Posterior vena cava (tissue), 2 donors: ENCODE measurements around the gene SLC15A3. TPM values are rescaled to one million over a fixed set of nuclear protein-coding genes. Genes with fewer than 3 reads are reported as not detected.

Experiments used
- DNase-seq: peaks from one replicate; pipeline ENCODE4 v3.0.0-alpha.2; 2020; ENCODE audit warnings: low spot score
- intact Hi-C, 2 donors: fragments of 100-400 bp; cut with DNase I; formaldehyde crosslinking; loops; one replicate each; pipeline versions ENCODE4 v1.14.1 to v1.14.2; 2022 to 2023
- total RNA-seq, 2 donors: library from RNA; stranded (reverse); fragmentation: NEBNext Ultra II Directional; extraction: Animal tissue kit (Norgen Biotek cat#: 25700); gene quantifications; one replicate each; pipeline ENCODE4 v1.2.1, GENCODE V29; 2021
- donor health status: DM: yes; HTN: yes; CAD: no.
- donor health status: DM: yes; HTN: yes; CAD: no.

SLC15A3 gene
- total RNA-seq, 2 donors from 2014 or later, result 27.4 to 29.3 TPM

DNA sequence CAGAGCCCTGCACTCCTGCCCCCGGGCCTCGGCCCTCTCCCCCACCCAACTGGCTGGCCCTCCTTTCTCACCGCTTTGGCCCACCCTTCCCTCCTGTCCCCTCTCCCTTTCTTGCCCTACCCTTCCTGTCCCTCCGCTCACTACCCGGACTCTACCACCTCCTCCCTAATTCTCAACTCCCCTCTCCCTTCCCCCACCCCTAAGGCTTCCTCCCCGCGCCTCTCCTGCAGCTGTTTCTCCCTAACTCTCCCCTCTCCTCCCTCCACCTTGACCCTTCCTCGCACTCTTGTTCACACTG lies 421 bp downstream of the SLC15A3 start:
- no peak for DNase-seq
- intact Hi-C loops, result no loop called here

DNA sequence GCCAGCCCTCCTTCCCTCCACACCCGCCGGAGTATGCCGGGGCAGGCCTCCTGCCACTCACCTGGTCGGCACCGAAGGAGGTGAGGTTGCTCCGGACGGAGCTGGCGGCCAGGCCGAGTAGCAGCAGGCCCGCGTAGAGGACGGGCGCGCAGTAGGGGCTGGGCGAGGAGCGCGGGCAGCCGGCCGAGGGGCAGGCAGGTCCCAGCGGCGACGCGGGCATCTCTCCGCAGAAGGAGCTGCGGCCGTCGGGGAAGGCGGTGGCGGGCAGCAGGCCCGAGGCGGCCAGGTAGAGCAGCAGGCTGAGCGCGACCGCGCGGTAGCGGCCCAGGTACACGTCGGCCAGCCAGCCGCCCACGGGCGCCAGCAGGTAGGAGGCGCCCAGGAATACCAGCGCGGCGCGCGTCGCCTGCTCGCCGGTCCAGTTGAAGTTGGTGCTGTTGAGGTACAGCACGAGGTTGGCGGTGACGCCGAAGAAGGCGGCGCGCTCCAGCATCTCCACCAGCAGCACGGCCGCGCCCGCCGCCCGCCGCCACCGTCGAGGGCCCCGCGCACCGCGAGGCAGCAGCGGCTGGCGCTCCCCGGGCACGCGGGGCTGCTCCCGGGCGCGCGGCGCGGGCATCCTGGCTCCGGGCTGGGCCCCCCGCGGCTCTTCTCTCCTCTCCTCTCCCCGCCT lies 907 bp downstream of the SLC15A3 start:
- DNase-seq, result peak; percentile 88
- intact Hi-C loops, result no loop called here

DNA sequence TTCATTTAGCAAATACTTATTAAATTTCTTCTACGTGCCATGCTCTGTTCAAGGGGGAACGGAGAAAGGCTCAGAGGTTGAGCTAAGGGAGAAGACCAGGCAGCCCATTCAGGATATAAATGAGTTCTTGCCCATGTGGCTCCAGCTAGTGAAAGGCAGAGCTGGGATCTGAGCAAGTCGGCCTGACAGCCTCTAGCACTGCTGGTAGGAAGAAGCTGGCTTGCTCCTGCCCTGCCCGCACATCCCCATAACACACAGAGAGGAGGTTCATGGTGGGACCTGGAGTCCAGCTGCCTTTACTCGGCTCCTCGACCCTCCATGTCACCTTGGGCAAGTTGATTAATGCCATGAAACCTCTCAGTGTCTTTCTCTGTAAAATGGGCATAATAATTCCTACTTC lies 2.0 kb downstream of the SLC15A3 start:
- intact Hi-C loops, result no loop called here
- no peak for DNase-seq

DNA sequence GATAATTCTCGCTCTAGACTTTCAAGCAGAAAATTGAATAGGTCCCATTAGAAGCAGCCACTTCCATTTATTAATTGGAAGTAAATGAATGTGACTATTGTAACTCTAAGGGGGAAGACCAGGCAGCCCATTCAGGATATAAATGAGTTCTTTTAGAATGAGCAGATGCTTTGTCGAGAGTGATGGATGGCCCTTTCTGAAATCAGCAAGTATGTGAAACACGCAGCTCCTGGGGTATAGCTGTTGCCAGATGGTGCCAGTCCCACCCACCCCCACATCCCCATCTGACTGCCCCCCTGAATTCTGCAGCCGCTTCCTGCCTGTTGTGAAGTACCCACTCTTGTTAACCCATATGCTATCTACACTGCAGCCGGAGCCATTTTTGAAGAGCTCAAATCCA lies 3.7 kb downstream of the SLC15A3 start:
- no peak for DNase-seq
- intact Hi-C loops, result no loop called here

DNA sequence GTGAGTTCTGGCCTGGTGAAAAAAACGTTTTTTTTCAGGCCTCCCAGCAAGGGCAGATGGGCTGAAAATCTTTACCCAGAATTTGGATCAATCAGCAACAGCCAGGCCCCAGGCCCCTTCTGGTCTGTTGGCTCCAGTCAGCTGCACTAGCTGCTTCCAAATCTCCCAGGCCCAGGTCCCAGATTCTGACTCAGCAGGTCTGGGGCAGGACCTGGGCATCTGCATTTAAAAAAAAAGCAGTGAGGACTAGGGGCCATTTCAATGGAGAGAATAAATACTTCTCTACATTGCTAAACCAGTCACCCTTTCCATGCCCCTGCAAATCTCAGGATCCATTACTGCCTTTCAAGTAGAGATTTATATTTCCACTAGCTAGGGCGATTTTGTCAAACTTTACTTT lies 4.3 kb downstream of the SLC15A3 start:
- DNase-seq, result no peak
- intact Hi-C loops, result no loop called here

DNA sequence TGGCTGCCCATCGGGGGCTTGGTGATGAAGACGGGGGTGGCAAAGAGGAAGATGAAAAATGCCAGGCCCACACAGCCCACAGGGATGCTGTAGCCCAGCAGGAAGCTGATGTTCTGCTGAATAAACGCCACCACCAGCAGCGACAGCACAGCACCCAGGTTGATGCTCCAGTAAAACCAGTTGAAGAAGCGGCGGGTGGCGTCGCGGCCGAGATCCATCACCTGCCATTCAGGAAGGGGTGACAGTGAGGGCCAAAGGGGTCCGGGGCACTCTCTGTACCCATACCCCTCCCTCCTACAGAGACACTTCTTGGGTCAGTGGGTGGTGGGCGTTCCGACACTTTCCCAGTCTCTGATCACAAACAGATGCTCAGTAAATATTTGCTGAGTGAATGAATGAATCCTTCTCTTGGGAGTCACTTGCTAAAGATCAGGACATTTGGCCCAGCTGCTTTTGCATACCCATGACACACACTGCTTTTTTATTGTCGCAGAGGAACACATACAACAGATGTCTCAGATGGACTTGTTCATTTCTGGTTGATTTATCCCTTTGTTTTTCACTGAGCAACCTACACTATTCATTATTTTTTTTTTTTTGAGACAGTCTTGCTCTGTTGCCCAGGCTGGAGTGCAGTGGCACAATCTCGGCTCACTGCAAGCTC lies 5.2 kb downstream of the SLC15A3 start:
- intact Hi-C loops, result no loop called here
- DNase-seq, result no peak

DNA sequence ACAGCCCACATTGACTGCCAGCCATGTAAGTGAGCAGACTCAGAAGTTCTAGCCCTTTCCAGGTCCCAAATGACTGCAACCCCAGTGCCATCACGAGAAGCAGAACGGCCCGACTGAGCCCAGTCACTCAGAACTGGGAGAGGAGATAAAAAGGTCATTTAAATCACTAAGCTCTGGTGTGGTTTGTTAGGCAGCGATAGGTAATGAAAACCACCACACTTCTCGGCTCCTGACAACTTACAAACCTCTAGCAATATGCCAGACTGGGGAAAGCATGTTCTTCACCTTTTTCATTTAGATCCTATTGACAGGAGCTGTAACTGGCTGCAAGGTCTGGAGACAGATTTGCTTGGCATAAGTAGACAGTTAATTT lies 6.7 kb downstream of the SLC15A3 start:
- intact Hi-C loops, result no loop called here
- DNase-seq, result no peak

DNA sequence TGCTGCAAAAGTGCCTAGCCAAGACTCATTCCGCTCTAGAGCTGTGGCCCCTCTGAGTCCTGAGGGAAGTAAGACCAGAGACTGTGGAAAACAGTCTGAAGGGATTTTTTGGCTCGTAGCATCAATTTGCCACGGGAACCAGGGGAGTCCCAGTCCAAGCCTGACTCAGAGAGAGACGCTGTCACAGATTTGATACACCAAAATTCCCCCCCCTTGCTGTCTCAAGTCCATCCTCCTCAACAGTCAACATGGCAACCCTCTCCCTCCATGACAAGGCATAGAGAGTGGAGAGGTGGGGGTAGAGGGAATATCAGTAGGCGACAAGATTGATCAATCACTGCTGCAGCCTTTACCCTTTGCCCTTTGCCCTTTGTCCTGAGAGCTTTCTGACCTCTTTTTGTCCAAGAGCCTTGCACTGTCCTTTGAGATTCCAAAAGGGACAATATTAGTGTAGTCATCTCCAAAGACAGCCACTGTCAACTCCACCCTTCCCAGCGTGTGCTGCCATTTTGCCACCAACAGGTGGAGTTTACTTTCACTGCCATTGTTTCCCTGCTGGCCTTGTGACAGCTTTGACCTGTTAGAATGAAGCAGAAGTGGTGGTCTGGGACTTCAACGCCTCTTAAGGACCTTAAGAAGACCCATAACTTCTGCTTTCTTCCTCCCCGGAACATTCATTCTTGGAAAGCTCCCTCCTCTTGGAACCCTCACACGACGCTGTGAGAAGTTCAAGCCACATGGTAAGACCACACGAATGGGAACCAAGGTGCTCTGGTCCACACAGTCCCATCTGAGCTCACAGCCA lies 7.3 kb downstream of the SLC15A3 start:
- intact Hi-C loops, result no loop called here
- no peak for DNase-seq

DNA sequence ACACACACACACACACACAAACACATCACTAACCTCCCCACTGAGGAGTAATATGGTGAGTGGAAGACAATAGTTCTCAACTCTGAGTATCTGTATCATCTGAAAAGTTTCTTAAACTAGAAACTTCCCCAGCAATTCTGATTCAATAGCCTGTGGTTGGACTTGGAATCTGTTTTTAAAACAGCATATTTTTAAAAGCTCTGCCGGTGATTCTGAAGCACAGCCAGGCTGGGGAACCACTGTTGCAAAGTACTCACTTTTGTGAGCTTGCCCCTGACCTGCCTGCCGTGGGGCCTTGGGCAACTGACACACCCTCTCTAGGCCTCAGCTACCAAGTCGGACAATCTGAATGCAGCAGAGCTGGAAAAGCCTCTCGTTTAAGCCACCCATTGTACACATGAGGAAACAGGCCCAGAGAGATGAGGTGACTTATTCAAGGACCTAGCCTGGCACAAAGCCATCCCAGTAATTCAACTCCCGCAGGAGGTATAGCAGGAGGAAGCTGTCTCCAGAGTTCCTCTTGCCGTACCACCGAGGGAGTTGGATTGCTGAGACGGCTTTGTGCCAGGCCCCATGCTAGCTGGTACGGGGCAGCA lies 8.9 kb downstream of the SLC15A3 start:
- no peak for DNase-seq
- intact Hi-C loops, result no loop called here

DNA sequence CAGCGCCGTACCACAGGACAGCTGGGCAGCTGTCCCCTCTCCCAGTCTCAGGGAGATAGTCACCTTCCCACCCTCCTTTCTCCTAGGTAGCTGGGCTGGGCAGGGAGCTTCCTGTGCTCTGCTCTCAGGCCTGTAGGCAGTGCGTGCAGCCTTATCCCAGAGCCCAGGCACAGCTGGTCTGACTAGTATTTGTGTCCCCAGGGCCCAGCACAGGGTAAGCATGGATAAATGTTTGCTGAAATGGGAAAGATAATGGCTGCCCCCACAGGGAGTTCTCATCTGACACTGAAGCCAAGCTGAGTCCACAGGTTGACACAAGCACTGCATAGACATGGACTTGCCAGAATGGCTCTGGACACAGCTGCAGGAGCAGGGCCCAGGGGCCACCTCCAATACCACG lies 9.8 kb downstream of the SLC15A3 start:
- DNase-seq, result no peak
- intact Hi-C loops, result no loop called here

DNA sequence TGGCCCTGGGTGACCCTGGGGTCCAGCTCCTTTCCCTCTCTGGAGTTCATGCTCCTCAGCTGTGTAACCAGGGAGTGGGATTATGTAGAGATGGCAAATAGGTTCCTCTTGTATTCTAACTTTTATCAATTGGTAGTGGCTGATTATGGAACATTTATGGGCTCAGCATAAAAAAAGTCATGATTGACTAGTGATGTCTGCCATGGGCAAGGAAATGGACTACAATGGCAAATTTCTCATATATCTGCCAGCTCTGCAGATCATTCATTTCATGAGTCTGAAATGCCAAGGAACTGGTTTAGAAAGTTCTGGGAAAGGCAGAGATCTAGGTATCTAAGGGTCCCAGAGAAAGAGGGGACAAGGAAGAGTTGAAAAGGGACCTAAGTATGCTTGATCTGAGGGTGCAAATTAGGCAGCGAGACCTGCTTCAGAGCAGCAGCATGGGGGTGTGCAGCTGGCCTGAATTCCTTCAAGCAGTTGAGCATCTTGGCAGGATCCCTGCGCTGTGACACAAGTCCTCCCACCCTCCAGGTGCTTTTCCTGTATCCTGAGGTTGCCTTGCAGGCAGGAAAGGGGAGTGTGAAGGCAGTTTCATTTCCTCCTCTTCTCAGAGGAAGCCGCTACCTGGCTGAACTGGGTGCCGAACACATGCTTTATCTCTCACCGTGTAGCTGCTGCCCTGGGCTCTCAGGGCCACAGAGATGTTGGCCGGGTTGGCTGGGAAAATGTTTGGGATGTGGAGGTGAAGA lies 10.4 kb downstream of the SLC15A3 start:
- no peak for DNase-seq
- intact Hi-C loops, result no loop called here

DNA sequence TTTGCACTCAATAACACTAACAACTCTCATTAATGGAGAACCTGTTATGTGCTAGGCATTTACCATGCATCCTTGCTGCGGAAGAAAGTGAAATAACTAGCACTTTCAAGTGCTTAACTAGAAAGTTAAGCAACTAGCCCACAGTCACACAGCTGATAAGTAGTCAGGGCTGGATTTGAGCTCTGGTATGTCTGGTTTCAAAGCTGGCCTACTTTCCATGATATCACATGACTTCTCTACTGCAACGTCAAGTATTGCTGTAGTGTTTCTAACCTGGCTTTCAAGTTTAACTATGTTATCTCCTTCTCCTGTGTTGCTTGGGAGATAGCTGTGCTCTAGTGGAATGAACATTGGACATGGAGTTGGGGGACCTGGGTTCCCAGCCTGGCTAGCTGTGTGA lies 12.1 kb downstream of the SLC15A3 start:
- intact Hi-C loops, result no loop called here
- no peak for DNase-seq

DNA sequence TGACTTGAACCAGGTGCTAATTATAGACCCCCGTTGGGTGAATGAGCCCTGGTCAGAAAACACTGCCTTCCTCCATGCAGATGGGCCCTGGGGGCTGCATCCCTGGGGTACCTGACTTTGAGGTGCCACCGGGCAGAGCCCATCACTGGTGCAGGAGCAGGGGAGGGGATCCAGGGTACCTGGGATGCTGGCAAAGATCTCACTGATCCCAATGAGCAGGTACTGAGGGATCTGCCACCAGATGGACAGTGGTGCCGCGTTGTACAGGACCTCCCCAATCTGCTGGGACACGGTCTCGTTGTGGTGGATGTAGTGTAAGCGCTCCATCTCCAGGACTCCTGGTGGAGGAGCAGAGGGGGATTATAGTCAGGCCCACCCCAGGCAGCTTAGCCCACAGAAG lies 12.7 kb downstream of the SLC15A3 start:
- intact Hi-C loops, result no loop called here
- no peak for DNase-seq

DNA sequence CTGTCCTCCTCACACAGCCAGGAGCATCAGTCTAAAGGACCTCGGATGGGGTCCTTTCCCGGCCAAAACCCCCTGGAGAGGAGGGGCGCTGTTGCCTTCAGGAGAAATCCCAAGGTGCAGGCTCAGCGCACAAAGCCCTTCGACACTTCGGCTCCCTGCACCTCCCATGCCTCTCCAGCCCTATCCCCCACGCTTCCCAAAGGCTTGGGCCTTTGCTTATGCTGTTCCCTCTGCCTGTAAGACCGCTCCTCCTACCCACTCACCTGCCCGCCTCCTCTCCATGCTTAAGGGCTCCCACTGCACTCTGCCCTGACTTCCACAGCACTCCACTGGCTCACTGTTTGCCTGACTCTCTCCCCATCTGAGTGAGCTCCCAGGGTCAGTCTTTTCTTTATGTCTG lies 13.5 kb downstream of the SLC15A3 start:
- intact Hi-C loops, result no loop called here
- DNase-seq, result no peak

DNA sequence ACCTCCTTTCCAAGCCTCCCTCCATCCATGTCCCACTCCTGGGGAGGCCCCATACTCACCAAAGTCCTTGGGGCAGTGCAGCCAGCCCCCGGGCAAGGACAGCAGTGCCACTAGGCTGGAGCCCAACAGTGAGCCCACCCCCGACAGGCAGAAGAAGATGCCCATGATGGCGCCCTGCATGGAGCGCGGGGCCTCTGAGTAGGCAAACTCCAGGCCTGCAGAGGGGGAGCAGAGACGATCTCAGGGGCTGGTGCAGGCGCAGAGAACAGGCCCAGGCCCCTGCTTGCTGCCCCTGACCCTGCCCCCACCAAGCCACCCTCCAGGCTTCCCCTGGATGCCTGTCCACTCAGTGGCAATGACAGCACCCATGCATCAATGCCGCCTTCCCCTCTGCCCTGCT lies 14.2 kb downstream of the SLC15A3 start:
- DNase-seq, result no peak
- intact Hi-C loops, result no loop called here

DNA sequence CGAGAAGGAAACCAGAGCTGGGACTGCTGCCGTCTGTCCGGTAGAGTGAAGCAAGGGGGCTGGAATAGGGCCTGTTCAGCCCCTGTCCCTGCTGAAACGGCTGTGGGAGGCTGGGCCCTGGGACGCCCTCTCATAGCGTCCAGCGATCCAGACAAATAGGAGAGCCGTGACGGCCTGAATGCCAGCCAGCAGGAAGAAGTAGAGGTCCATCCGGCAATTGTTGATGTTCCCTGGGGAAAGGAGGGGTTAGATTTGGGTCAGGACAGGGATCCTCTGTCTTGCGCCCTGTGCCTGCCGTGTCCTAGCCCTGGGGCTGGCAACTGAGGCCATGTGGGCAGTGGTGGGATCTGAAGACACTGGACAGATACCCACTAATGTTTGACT lies 14.8 kb downstream of the SLC15A3 start:
- intact Hi-C loops, result no loop called here
- DNase-seq, result no peak

DNA sequence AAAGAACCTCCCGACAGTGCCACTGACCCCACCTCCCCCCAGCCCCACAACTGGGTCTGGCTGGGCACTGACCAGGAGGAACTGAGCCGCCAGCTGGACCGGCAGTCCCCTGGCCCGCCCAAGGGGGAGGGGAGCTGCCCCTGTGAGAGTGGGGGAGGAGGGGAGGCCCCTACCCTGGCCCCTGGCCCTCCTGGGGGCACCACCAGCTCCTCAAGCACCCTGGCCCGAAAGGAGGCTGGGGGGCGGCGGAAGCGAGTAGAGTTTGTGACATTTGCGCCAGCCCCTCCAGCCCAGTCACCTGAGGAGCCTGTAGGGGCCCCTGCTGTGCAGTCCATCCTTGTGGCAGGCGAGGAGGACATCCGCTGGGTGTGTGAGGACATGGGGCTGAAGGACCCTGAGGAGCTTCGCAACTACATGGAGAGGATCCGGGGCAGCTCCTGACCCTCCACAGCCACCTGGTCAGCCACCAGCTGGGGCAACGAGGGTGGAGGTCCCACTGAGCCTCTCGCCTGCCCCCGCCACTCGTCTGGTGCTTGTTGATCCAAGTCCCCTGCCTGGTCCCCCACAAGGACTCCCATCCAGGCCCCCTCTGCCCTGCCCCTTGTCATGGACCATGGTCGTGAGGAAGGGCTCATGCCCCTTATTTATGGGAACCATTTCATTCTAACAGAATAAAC lies 15.4 kb downstream of the SLC15A3 start:
- intact Hi-C loops, result no loop called here
- DNase-seq, result no peak

DNA sequence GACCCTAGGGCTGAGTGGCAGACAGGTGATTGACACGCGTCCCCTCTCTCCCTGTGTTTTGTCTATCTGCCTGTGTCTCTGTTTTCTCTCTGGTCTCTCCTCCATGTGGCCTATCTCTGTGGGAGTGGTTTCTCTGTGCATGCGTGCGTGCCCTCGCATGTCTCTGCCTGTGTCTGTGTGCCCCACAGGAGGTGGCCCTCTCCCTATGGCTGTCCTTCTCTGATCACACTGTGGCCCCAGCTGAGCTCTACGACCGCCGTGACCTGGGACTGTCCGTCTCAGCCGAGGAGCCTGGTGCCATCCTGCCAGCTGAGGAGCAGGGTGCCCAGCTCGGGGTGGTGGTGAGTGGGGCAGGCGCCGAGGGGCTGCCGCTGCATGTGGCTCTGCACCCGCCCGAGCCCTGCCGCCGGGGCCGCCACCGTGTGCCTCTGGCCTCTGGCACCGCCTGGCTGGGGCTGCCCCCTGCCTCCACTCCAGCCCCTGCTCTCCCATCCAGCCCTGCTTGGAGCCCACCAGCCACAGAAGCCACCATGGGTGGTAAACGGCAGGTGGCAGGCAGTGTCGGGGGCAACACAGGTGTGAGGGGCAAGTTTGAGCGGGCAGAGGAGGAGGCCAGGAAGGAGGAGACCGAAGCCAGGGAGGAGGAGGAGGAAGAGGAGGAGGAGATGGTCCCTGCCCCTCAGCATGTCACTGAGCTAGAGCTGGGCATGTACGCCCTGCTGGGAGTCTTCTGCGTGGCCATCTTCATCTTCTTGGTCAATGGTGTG lies 16.1 kb downstream of the SLC15A3 start:
- intact Hi-C loops, result no loop called here
- no peak for DNase-seq
